OCI-M1 (cell line): Measurements from ENCODE around the gene HPGDS.
A peak's percentile ranks its signal among the peaks of the same experiment; 100 is the strongest.
"Not testable (repeated sequence)": the region's sequence is repeated elsewhere in the genome, so short reads cannot be mapped to it uniquely, and the experiment has no call there.

Source experiments
- DNase-seq: peaks from one replicate; lab custom pipeline; 2025; lab: John Stamatoyannopoulos, UW

HPGDS gene

DNA sequence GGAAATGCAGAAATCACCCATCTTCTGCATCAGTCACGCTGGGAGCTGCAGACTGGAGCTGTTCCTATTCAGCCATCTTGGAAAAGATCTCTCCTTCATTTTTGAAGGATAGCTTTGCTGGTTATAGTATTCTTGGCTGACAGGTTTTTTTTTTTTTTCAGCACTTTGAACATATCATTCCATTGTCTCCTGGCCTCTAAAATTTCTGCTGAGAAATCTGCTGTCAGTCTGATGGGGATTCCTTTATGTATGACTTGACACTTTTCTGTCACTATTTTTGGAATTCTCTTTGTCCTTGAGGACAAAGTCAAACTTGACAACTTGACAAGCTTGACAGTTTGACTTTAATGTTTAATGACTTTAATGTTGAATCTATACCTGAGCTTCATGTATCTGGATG lies 16.8 kb downstream of the HPGDS start:
- peak; percentile 22 for DNase-seq

DNA sequence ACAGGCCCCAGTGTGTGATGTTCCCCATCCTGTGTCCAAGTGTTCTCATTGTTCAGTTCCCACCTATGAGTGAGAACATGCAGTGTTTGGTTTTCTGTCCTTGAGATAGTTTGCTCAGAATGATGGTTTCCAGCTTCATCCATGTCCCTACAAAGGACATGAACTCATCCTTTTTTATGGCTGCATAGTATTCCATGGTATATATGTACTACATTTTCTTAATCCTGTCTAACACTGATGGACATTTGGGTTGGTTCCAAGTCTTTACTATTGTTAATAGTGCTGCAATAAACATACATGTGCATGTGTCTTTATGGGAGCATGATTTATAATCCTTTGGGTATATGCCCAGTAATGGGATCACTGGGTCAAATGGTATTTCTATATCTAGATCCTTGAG lies 22.7 kb downstream of the HPGDS start:
- not testable (repeated sequence) for DNase-seq

DNA sequence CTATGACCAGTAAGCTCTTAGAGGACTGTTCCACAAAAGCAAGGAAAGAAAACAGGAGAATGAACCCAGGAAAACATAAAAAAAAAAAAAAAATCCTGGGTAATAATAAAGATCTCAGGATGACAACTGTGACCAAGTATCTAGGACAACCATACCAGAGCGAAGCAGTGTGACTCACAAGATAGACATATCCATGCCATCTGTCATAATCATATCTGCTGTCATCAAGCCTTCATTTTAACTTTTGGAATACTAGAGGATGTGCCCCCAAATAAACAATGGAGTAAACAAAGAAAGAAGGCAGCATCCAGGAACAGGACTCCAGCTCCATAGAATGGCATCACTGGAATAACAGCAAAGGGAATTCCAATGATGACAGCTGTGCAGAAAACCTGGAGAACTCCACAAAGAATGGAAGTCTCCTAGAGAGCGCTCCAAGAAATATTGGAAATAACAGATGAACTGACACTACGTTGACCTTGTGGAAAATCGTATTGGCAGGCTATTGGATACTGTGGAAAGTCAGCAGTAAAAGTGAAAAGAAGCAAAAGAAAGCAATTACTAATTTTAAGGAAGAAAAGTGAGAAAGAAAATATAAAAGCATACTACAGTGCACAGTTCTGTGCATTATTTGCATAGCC lies 35.3 kb downstream of the HPGDS start:
- DNase-seq, result no peak

DNA sequence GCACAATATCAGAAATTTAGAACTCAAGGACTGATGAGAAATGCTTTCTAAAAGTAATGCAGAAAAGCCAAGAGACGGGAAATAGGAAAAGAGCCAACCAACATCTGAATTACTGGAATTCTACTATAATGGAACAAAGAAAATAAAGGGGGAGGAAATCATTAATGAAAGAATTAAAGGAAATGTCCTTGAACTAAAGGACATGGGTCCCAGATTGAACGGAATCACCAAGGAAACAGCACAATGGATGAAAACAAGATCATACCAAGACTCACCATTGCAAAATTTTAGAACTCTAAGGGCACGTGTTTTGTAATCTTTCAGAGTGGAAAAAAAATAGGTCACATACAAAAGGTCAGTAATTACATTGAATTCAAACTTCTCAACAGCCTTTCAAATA lies 35.9 kb downstream of the HPGDS start:
- DNase-seq, result no peak

DNA sequence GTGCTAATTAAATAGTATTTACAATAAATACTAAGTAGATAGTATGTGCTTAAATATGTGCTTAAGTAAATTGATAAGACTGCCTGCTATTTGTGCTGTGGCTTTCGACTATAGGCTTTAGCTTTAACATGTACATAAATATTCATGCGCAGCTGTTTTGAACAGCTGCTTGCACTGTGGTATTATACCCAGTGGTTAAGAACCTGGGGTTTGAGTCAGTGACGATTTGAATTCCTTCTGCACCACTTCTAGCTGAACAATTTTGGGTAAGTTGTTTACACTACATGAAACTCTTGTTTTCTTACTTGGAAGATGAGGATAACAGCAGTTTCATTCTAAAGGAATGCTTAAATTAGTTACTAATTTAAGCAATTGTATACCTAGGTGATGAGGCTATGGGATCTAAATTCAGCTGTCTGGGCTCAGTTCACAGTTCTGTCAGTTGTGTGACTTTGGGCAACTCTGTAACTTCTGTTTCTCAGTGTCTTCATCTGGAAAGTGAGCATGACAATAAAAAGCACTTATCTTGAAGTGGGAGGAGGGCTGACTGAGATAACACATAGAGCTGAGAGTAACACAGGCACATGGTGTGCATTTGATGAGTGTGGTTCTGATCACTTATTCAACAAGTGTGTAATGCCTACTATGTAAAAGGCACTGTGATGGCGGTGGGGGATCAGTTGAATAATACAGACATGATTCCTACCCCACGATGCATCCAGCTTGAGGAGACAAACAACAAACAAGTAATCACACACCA lies 37.0 kb downstream of the HPGDS start:
- DNase-seq, result peak; percentile 56

DNA sequence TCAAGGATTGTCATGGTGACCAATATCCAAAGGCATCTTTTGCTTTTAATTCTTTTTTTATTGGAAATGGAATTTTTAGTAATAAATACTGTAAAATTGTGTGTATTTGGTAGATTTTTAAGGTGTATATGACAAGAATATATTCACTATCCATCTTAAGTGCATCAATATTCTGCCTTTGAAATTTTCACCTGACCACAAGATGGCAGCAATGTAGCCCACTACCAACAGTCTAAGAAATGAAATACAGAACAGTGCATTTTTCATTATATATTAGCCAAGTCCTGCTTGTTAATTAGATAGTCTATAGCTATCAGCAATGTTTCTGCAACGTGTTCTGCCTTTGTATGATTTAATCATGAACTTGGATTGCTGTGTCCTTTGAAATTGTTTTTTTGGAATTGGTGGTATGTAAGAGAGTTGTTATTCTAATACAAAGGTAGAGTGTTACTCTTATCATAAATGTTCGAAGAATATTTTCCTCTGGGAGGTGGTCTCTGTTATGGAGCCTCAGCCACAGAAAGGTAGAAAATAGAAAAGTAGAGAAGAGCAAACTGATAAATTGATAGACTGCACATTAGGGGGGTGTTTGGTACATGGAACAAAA lies 38.2 kb downstream of the HPGDS start:
- peak; percentile 68 for DNase-seq

DNA sequence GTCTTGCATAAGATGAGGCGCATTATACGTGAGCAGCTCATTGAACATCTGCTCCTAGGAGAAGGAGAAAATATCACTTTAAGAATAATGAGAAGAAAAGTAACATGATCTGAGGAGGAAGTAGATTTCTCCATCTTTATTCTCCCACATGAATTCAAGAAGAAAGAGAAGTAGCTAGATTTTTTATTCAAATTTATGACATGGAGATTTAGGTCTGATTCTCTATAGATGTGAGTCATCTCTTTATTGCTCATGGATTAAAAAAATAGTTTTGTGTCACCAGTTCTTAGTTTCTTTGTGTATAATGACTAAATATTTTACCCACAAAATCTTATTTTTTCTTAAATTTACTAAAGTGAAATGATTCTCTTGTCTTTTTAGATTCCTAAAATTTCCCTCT lies 40.4 kb downstream of the HPGDS start:
- no peak for DNase-seq

DNA sequence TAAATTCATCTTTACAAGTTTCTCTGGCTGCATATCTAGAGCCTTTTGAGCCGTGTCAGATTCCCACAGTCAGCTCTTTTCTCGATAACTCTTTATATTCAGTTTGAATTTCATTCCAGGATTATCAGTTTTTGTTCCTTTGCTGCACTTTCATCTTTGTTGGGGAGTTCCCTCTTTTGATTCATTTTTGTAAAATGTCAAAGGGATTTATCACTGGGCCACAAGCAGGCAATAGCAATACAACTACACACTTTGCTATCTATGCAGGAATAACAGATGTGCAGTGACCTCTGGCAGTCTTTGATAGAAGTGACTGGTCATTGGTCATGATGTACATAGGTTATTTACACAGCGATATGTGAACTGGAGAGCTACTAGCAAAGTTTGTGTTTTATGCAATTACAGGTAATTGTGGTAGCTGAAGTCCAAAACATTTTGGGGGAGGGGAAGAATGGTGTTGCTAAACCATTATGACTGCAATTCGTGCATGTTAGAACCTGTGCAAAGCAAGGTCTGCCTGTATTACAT lies 43.8 kb downstream of the HPGDS start:
- peak; percentile 56 for DNase-seq

DNA sequence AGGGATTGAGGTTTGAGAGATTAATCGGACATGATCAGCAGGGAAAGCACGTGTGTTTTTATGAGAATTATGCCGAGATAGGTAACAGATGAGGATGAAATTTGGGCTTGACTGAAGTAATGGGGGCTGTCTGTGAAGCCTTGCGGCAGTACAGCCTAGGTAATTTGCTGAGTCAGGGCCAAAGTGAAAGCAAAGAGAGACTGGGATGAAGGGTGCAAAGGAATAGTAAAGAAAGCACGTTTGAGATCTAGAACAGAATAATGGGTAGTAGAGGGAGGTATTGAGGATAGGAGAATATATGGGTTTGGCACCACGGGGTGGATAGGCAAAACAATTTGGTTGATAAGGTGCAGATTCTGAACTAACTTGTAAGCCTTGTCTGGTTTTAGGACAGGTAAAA lies 47.2 kb downstream of the HPGDS start:
- not testable (repeated sequence) for DNase-seq

DNA sequence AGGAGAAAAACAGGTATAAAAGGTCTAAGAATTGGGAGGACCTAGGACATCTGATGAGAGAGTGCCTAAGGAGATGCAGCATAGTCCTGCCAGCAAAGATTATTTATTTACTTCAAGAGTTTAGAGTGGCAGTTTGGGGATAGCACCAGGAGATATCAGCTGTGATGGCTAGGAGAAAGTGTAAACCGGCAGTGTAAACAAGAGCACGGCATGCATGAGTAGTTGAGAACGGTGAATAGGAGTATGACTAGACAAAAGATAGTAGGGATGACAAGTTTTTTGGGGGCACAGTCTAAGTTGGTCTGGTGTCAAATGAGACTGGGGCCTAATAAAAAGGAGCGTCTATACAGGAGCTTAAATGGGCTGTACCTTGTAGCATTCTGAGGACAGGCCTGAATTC lies 48.7 kb downstream of the HPGDS start:
- not testable (repeated sequence) for DNase-seq

DNA sequence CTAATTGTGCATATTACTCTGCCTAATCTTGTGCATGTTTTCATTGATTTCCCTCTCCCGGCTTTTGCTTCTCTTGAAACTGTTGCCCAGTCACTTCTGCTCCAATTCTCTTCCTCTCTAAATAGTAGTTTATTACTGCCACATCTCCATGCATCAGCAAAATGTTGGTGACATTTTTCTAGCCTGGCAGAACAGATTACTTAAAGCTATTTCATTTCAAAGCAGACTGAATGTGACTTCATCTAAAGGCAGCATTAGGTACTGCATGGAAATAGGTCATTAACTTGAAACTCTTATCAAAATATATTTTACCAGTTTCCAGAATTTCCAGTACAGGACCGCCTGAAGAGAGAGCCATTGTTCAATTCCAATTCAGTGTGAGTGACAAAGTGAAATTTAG lies 52.4 kb downstream of the HPGDS start:
- DNase-seq, result no peak

DNA sequence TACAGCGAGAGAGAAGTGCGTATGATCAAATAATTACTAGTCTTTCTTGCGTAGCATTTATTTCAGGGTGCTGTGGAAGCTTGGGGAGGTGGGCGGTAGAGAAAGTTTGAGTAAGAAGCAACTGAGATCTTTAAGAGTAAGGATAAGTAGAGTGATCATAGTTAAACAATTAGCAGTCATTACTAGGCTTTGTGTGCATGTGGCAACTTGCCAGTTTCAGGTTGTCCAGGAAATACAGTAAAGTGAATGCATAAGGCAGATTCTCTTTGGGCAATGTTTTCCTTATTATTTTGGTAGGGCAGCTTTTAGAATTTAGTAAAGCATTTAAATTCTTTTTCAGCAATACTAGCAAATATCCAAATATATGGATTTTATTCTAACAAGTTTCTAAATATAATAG lies 57.0 kb downstream of the HPGDS start:
- DNase-seq, result no peak

DNA sequence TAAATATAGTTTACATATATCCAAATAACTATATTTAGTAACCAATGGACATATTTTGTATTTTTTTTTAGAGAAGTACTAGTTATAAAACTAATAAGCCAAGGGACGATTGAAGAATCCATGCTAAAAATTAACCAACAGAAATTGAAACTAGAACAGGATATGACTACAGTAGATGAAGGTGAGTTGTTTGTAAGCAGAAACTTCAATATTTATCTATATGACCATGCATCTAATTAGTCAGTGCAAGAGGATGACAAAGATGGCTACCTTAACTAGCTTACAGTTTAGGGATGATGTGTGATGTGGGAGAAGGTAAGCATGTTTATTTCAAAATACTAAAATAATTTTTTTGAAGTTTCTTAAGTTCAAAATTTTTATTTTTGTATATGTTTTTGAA lies 57.7 kb downstream of the HPGDS start:
- DNase-seq, result no peak

DNA sequence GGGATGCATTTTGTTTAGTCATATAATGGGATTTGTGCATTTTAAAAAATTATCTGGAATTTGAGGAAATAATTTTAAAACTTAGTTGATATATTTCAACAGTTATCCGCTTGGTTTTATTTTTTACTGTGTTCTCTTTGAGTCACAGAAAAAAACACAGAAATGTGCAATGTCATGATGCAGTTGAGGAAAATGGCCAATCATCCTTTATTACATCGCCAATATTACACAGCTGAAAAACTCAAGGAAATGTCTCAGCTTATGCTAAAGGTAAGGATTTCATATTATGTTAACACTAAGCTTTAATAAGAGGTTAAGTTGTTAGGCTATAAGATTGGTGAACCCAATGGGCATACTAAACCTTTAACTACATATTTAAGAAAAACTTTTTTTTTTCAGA lies 63.9 kb downstream of the HPGDS start:
- no peak for DNase-seq

DNA sequence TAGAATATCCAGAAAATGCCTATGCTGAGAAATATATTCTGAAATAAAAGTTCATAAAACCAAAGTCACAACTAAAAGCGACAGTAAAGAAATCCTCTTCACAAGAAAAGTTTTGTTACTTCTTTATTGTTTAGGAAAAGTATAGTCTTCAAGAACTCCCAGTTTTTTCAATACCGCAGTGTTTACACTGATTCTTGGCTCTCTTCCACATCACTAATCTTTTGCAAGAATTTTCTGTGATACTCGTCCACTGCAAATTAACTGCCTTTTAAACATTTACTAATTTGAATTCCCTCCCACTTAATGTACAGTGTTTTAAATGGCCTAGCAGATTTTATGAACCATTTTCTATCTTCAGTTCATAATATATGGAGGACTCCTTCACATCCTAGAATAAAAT lies 65.1 kb downstream of the HPGDS start:
- DNase-seq, result no peak

DNA sequence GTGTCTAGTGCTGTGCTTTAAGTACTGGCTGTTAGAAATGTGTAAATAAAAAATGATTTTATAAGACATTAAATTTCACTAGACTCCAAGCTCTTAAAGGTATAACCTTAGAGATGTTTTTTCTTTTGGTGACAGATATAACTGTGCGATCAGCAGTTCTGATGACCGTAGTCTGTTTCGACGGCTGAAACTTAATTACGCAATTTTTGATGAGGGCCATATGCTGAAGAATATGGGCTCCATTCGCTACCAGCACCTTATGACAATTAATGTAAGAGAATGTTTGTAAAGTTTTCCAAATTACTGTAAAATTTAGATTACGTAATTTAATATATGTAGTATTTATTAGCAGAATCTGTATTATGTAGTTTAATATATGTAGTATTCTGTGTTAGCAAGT lies 66.4 kb downstream of the HPGDS start:
- no peak for DNase-seq

DNA sequence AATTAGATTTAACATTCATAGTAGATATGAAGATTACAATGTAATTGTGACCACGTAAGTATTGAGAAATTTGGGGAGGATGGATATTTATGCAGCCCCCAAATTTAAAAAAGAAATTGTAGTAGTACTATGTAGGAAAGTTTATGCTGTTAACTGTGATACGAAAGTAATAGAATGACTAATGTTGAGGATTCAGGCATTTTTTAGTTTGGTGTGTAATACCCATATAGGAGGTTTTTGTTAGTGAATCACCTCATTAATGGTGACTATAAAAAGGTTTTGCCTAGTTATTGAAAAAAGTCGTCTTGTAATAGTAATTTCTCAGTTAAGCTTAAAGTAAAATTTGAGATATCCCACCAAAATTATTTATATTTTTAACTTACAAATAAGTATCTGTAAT lies 67.7 kb downstream of the HPGDS start:
- no peak for DNase-seq

DNA sequence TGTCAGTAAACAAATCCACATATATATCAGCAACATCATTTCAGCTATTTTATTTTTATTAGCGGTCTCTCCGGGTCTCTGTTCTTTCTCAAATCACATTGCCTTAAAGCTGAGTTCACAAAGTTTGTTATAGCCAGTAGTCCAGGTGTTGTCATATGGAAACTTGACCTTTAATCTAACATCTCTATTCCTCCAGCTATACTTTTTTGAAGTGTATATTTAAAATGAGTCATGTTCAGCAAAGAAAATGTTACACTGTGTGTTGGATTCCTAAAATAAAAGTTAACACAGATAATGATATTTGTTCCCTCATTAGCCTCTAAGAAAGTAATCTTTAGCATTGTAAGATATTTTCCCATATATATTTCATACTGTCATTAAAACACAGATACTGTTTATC lies 71.4 kb downstream of the HPGDS start:
- no peak for DNase-seq

DNA sequence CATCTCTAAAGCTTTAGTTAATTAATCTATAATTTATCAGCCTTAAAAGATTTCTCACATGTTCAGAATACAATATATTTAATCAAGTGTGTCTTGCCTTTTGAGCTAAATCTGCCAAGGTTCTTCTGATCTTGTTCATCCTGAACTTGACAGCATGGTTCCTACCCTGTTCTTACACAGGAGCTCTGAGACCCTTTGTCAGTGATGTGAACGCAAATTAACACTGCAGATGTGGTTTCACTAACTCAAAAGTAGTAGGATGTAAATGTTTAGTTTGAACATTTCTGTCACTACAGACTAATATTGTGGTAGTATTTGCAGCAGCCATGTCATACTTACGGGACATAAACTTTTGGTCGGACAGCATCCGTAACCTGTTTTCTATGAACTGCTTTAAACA lies 75.6 kb downstream of the HPGDS start:
- DNase-seq, result no peak

DNA sequence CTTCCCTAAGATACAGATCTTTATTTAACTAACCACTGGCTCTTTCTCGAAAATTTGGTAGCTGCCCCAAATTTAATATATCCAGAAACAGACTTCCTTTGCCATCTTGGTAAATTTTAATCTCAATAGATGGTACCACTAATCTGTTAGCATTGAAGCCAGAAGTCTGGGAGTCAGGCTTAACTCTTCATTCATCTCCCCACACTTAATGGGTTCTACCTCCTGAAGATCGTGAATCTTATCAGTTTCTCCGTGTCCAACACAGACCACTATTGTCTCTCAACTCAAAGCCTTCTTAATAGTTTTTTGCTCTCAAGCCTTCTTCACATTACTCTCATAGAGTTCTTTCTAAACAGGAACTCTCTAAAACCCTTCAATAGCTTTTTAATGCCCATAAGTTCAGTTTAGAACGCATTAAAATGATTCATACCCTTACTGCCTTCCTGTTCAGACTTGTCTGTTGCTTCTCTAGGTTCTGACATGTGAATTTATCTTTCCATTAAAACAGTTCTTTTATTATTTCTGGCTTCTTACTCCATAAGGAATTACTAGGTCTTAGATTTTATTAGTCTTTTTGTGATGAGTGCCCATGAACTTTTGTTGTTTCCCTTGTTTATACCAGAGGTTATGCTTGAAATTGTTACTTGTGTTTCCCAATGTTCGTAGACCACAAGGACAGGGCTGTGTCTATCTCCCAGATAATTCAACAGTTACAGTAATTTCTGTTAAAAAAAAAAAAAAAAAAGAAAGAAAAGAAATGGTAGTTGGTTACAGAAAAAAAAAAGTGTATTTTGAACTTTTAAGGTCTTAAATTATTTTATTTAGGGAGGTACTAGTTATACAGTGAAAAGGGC lies 80.2 kb downstream of the HPGDS start:
- DNase-seq, result no peak

DNA sequence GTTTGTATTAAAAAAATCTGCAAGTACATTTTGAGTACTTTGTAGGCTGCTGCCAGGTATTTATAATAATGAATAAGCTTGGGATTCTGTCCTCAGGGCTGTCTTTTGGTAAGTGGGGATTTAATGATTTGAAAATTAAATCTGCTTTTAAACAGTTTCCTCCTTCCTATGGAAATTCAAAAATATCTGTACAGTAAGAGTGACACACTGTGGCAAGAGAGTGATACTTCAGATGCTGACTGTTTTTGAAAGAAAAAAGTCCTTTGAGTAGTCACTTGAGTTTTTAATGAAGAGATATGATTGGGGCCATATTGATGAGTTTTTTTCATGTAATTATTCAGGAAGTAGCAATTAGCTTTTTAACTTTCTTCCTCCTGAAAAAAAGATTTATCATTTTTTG lies 85.8 kb downstream of the HPGDS start:
- DNase-seq, result peak; percentile 27

DNA sequence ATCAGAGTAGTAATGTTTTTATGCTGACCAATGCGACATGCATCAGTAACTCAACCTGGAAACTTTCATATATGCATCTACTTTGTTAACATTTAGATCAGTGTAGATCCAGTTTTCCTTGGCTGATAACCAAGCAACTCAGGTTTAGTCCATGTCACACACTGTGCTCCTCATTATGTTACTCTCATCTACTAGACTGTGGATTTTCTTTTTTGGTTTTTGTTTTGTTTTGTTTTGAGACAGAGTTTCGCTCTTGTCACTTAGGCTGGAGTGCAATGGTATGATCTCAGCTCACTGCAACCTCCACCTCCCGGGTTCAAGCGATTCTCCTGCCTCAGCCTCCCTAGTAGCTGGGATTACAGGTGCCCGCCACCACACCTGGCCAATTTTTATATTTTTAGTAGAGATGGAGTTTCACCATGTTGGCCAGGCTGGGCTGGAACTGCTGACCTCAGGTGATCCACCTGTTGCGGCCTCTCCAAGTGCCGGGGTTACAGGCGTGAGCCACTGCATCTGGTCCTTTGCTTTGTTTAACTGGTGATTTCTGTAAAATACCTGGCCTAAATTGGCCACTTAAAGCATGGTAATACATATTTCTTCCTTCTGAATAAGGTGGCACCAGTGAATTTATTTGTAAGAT lies 86.4 kb downstream of the HPGDS start:
- no peak for DNase-seq
